A172 (cell line): Measurements from ENCODE around the gene AMMECR1. TPM values are rescaled to one million over a fixed set of nuclear protein-coding genes. Genes with fewer than 3 reads are reported as not detected.
"Not testable (repeated sequence)": the region's sequence is repeated elsewhere in the genome, so short reads cannot be mapped to it uniquely, and the experiment has no call there.

Experiments
- DNase-seq: peaks from one replicate; pipeline ENCODE4 v3.0.0-alpha.2; 2015; ENCODE audit warnings: low spot score
- total RNA-seq: library from RNA; depleted of rRNA; stranded (reverse); fragments of >200 nt; shearing (Covaris generic); gene quantifications from 2 replicates; pipeline ENCODE4 v1.2.3, GENCODE V29; 2014

The AMMECR1 gene
- total RNA-seq, 1 experiment from 2014 or later, result 8.3 TPM

- no peak for DNase-seq
Measured at GRCh38 chrX:110258552-110258951, 59.3 kb downstream of the AMMECR1 start.

- DNase-seq, result no peak
Measured at GRCh38 chrX:110257889-110258288, 60.0 kb downstream of the AMMECR1 start.

- DNase-seq, result no peak
Measured at GRCh38 chrX:110252711-110253110, 65.2 kb downstream of the AMMECR1 start.

- DNase-seq, result no peak
Measured at GRCh38 chrX:110251961-110252360, 65.9 kb downstream of the AMMECR1 start.

GRCh38 chrX:110251526-110251925, 66.4 kb downstream of the AMMECR1 start:
- no peak for DNase-seq

GRCh38 chrX:110250847-110251246, 67.0 kb downstream of the AMMECR1 start:
- no peak for DNase-seq

GRCh38 chrX:110248578-110248977, 69.3 kb downstream of the AMMECR1 start:
- no peak for DNase-seq

- DNase-seq, result no peak
Measured at GRCh38 chrX:110245011-110245410, 72.9 kb downstream of the AMMECR1 start.

- no peak for DNase-seq
Measured at GRCh38 chrX:110242371-110242770, 75.5 kb downstream of the AMMECR1 start.

- no peak for DNase-seq
Measured at GRCh38 chrX:110241816-110242215, 76.1 kb downstream of the AMMECR1 start.

GRCh38 chrX:110238259-110238658, 79.6 kb downstream of the AMMECR1 start:
- DNase-seq, result not testable (repeated sequence)

- not testable (repeated sequence) for DNase-seq
Measured at GRCh38 chrX:110231485-110231884, 86.4 kb downstream of the AMMECR1 start.

- DNase-seq, result not testable (repeated sequence)
Measured at GRCh38 chrX:110229497-110230111, 88.3 kb downstream of the AMMECR1 start.

- no peak for DNase-seq
Measured at GRCh38 chrX:110228453-110228852, 89.4 kb downstream of the AMMECR1 start.

GRCh38 chrX:110226931-110227330, 91.0 kb downstream of the AMMECR1 start:
- DNase-seq, result no peak

- DNase-seq, result no peak
Measured at GRCh38 chrX:110224926-110225617, 92.8 kb downstream of the AMMECR1 start.

GRCh38 chrX:110222497-110223257, 95.2 kb downstream of the AMMECR1 start:
- DNase-seq, result no peak

- no peak for DNase-seq
Measured at GRCh38 chrX:110219920-110220319, 98.0 kb downstream of the AMMECR1 start.

- DNase-seq, result no peak
Measured at GRCh38 chrX:110218591-110218990, 99.3 kb downstream of the AMMECR1 start.

GRCh38 chrX:110216027-110216426, 101.9 kb downstream of the AMMECR1 start:
- no peak for DNase-seq

- DNase-seq, result no peak
Measured at GRCh38 chrX:110215411-110215810, 102.5 kb downstream of the AMMECR1 start.

GRCh38 chrX:110214684-110215083, 103.2 kb downstream of the AMMECR1 start:
- DNase-seq, result no peak

GRCh38 chrX:110213183-110213582, 104.7 kb downstream of the AMMECR1 start:
- DNase-seq, result no peak
